Measurements from ENCODE around the gene CACHD1. TPM values are rescaled to one million over a fixed set of nuclear protein-coding genes. Genes with fewer than 3 reads are reported as not detected.

The CACHD1 gene
- total and polyA plus RNA-seq, 8 donors, result 1.4 to 22.8 (median 4.8) TPM

DNA sequence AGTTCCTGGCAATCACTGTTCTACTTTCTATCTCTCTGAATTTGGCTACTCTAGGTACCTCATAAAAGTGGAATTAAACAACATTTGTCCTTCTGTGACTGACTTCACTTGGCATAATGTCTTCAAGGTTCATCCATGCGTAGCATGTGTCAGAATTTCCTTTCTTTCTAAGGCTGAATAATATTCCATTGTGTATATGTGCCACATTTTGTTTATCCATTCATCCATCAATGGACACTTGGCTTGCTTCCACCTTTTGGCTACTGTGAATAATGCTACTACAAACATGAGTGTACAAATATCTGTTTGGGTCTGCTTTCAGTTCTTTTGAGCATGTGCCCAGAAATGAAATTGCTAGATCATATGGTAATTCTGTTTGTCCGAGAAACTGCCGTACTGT, 14.7 kb downstream of the CACHD1 start:
- TF ChIP-seq EP300 (IDR thresholded peaks at IDR 0.05) (no peak), POLR2AphosphoS5 (IDR thresholded peaks at IDR 0.05) (peak in 1 of 3 donors; percentile 11)
- intact Hi-C loops (cut with DNase I; ENCODE audit: low total_unique reads), result no loop called here
- DNase-seq, result peak in 1 of 2 donors; percentile 48
- no peak overlapping the region for H3K4me3 ChIP-seq
- 74 to 83% (median 79%) methylated on average over 3 of the region's 3 CpGs for whole genome bisulfite sequencing, 5 donors
- H3K9me3 ChIP-seq, result no peaks in the 10 kb centered on the region
- no peaks in the 10 kb centered on the region for H3K27me3 ChIP-seq
- no peaks in the 10 kb centered on the region for H3K36me3 ChIP-seq
- no peak overlapping the region for H3K27ac ChIP-seq
- peaks cover 21 to 59% (median 34%) of the 10 kb centered on the region in 4 donors for H3K4me1 ChIP-seq

DNA sequence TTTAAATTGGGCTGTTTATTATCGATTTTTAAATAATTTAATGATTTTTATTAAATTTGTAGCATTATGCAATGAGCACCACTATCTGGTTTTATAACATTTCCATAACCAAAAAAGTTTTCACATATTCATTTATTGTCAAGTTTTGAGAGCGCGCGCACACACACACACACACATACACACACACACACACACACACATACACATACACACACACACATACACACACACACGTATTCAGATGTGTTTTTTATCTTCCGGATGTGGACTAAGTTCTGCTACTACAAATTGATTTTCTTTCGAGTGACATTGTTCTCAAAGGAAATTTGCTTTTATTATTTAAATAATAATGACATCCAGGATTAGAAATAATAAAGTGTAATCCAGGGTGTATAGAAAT, 16.3 kb downstream of the CACHD1 start:
- Histone ChIP-seq H3K4me1 (peaks cover 14 to 59% (median 23%) of the 10 kb centered on the region in 4 donors), H3K27me3 (no peaks in the 10 kb centered on the region), H3K27ac (no peak overlapping the region), H3K9me3 (no peaks in the 10 kb centered on the region), H3K36me3 (no peaks in the 10 kb centered on the region), H3K4me3 (no peak overlapping the region)
- DNase-seq, result no peak
- intact Hi-C loops (cut with DNase I; ENCODE audit: low total_unique reads), result no loop called here
- TF ChIP-seq, protein P1, sequence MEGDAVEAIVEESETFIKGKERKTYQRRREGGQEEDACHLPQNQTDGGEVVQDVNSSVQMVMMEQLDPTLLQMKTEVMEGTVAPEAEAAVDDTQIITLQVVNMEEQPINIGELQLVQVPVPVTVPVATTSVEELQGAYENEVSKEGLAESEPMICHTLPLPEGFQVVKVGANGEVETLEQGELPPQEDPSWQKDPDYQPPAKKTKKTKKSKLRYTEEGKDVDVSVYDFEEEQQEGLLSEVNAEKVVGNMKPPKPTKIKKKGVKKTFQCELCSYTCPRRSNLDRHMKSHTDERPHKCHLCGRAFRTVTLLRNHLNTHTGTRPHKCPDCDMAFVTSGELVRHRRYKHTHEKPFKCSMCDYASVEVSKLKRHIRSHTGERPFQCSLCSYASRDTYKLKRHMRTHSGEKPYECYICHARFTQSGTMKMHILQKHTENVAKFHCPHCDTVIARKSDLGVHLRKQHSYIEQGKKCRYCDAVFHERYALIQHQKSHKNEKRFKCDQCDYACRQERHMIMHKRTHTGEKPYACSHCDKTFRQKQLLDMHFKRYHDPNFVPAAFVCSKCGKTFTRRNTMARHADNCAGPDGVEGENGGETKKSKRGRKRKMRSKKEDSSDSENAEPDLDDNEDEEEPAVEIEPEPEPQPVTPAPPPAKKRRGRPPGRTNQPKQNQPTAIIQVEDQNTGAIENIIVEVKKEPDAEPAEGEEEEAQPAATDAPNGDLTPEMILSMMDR (IDR thresholded peaks at IDR 0.05), result no peak
- TF ChIP-seq POLR2AphosphoS5 (IDR thresholded peaks at IDR 0.05) (no peak), EP300 (IDR thresholded peaks at IDR 0.05) (no peak), POLR2A (IDR thresholded peaks at IDR 0.05) (no peak)
- 81 to 90% (median 87%) methylated on average over 7 of the region's 7 CpGs for WGBS, 5 donors

DNA sequence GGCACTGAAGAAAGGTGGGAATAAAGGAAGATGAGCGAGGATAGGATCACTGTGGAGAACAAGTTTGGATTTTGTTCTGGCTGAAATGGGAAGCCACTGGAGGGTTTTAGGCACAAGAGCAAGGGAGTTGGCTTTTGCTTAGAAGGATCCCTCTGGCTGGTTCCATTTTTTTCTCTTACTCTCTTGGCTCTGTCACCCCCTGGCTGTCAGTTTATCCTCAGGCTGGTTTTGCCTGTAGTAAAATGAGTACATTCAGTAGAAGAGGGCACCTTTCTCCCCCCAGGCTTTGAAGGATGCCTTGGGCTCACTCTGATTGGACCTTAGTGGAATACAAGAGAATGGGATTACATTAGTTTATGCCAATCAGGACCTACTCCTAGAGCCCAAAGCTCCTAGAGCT, 17.1 kb downstream of the CACHD1 start:
- no peaks in the 10 kb centered on the region for H3K9me3 ChIP-seq
- H3K4me3 ChIP-seq, result no peak overlapping the region
- H3K27ac ChIP-seq, result no peak overlapping the region
- intact Hi-C loops (cut with DNase I; ENCODE audit: low total_unique reads), result no loop called here
- no peaks in the 10 kb centered on the region for H3K27me3 ChIP-seq
- 82 to 100% (median 95%) methylated on average over 1 of the region's 1 CpG for whole genome bisulfite sequencing, 5 donors
- peaks cover 11 to 50% (median 17%) of the 10 kb centered on the region in 4 donors for H3K4me1 ChIP-seq
- TF ChIP-seq, protein P1 (IDR thresholded peaks at IDR 0.05), result no peak
- TF ChIP-seq POLR2AphosphoS5 (IDR thresholded peaks at IDR 0.05) (no peak), POLR2A (IDR thresholded peaks at IDR 0.05) (no peak)
- no peak for DNase-seq
- H3K36me3 ChIP-seq, result no peaks in the 10 kb centered on the region

DNA sequence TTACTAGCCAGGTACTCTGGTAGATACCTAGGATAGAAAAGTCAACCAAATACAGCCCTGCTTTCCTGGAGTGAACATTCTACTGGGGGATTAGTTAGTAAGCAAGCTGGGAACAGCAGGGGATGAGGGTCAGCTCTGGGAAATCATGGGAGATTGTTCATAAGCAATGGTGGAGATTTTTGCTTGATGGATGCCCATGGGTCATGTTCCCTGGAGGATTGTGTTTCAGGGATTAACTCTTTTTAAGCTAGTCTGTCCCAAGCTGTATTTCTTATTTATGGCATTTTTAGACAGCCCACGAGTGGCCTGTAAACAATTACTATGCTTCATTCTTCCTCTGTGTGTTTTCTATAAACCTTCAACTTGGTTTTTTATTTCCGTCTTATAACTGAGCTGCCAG, 18.9 kb downstream of the CACHD1 start:
- Histone ChIP-seq H3K9me3 (no peaks in the 10 kb centered on the region), H3K4me1 (peaks cover 0 to 46% (median 7%) of the 10 kb centered on the region in 4 donors), H3K36me3 (no peaks in the 10 kb centered on the region), H3K27ac (peak overlapping the region in 1 of 5 donors; percentile 2), H3K4me3 (no peak overlapping the region), H3K27me3 (no peaks in the 10 kb centered on the region)
- DNase-seq, result no peak
- TF ChIP-seq POLR2A (IDR thresholded peaks at IDR 0.05) (no peak), EP300 (IDR thresholded peaks at IDR 0.05) (no peak), POLR2AphosphoS5 (IDR thresholded peaks at IDR 0.05) (no peak)
- TF ChIP-seq, protein P1 (IDR thresholded peaks at IDR 0.05), result no peak
- 63 to 81% (median 73%) methylated on average over 2 of the region's 2 CpGs for WGBS, 5 donors
- intact Hi-C loops (cut with DNase I; ENCODE audit: low total_unique reads), result no loop called here

DNA sequence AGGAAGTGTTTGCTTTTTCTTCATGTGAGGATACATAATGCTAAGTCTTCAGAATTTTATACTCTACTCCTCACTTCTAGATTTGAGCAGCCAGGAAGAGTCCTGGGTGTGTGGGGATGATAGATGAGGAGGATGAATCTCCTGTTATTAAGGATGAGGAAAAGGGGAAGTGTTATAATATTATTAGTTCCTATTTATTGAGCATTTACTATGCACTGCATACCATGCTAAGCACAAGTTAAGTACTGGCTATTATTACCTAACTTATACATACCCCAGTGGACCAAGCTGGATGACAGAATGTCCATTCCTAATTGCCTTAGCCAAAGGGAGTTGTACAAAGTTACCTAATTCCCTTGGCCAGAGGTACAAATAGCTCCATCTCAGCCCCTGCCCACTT, 19.8 kb downstream of the CACHD1 start:
- intact Hi-C loops (cut with DNase I; ENCODE audit: low total_unique reads), result no loop called here
- Histone ChIP-seq H3K27me3 (no peaks in the 10 kb centered on the region), H3K9me3 (no peaks in the 10 kb centered on the region), H3K36me3 (no peaks in the 10 kb centered on the region), H3K27ac (peak overlapping the region in 1 of 5 donors; percentile 15), H3K4me1 (peaks cover 0 to 46% (median 7%) of the 10 kb centered on the region in 4 donors), H3K4me3 (no peak overlapping the region)
- no peak for TF ChIP-seq POLR2A (IDR thresholded peaks at IDR 0.05)
- TF ChIP-seq, protein P1 (IDR thresholded peaks at IDR 0.05), result no peak
- no peak for DNase-seq
